ENCODE data around the gene KRT17.
"Not testable (repeated sequence)": the region's sequence is repeated elsewhere in the genome, so short reads cannot be mapped to it uniquely, and the experiment has no call there.

KRT17 gene

GRCh38 chr17:41633556-41634199 is 9.3 kb upstream of the KRT17 start:
- no peak for DNase-seq

GRCh38 chr17:41632482-41633105 is 8.2 kb upstream of the KRT17 start:
- no peak for DNase-seq

- DNase-seq: no peak
These were observed 7.5 kb upstream of the KRT17 start for GRCh38 chr17:41631898-41632285.

- DNase-seq: no peak
These were observed 6.9 kb upstream of the KRT17 start for GRCh38 chr17:41631025-41631897.

GRCh38 chr17:41629826-41630670 is 5.7 kb upstream of the KRT17 start:
- no peak for DNase-seq

GRCh38 chr17:41629316-41629715 is 4.9 kb upstream of the KRT17 start:
- no peak for DNase-seq

- peak; percentile 44 for DNase-seq
These were observed 4.4 kb upstream of the KRT17 start for GRCh38 chr17:41628621-41629255.

GRCh38 chr17:41628073-41628370 is 3.6 kb upstream of the KRT17 start:
- not testable (repeated sequence) for DNase-seq

GRCh38 chr17:41627316-41628072 is 3.1 kb upstream of the KRT17 start:
- DNase-seq: no peak

- not testable (repeated sequence) for DNase-seq
These were observed 2.5 kb upstream of the KRT17 start for GRCh38 chr17:41626914-41627295.

- not testable (repeated sequence) for DNase-seq
These were observed 1.9 kb upstream of the KRT17 start for GRCh38 chr17:41626028-41626913.

- DNase-seq: no peak
These were observed 1.2 kb upstream of the KRT17 start for GRCh38 chr17:41625602-41626001.

GRCh38 chr17:41623184-41623861 is 1.1 kb downstream of the KRT17 start:
- not testable (repeated sequence) for DNase-seq

- not testable (repeated sequence) for DNase-seq
These were observed 1.8 kb downstream of the KRT17 start for GRCh38 chr17:41622340-41623183.

- DNase-seq: no peak
These were observed 2.5 kb downstream of the KRT17 start for GRCh38 chr17:41621916-41622315.

- not testable (repeated sequence) for DNase-seq
These were observed 2.9 kb downstream of the KRT17 start for GRCh38 chr17:41621435-41621817.

GRCh38 chr17:41620583-41621434 is 3.6 kb downstream of the KRT17 start:
- DNase-seq: no peak

- not testable (repeated sequence) for DNase-seq
These were observed 4.3 kb downstream of the KRT17 start for GRCh38 chr17:41619927-41620582.
